Measurements from ENCODE around the gene SKI. TPM values are rescaled to one million over a fixed set of nuclear protein-coding genes. Genes with fewer than 3 reads are reported as not detected.

The SKI gene
- polyA plus RNA-seq, 1 donor: 48.5 TPM

GRCh38 chr1:2229037-2229864, 1.1 kb downstream of the SKI start:
- DNase-seq: no peak

GRCh38 chr1:2229911-2230731, 2.0 kb downstream of the SKI start:
- DNase-seq: no peak

GRCh38 chr1:2230781-2231531, 2.8 kb downstream of the SKI start:
- DNase-seq: no peak

- peak; percentile 66 for DNase-seq
Measured at GRCh38 chr1:2231532-2232254, 3.6 kb downstream of the SKI start.

GRCh38 chr1:2232255-2232915, 4.3 kb downstream of the SKI start:
- no peak for DNase-seq

GRCh38 chr1:2232916-2233438, 4.9 kb downstream of the SKI start:
- DNase-seq: no peak

GRCh38 chr1:2233468-2233867, 5.3 kb downstream of the SKI start:
- no peak for DNase-seq

GRCh38 chr1:2233997-2234761, 6.1 kb downstream of the SKI start:
- no peak for DNase-seq

- DNase-seq: no peak
Measured at GRCh38 chr1:2234762-2235113, 6.6 kb downstream of the SKI start.

GRCh38 chr1:2235300-2235998, 7.3 kb downstream of the SKI start:
- no peak for DNase-seq

GRCh38 chr1:2236695-2237677, 8.9 kb downstream of the SKI start:
- no peak for DNase-seq

GRCh38 chr1:2237773-2238172, 9.7 kb downstream of the SKI start:
- DNase-seq: no peak

- DNase-seq: no peak
Measured at GRCh38 chr1:2238361-2239012, 10.4 kb downstream of the SKI start.

GRCh38 chr1:2239013-2239370, 10.9 kb downstream of the SKI start:
- no peak for DNase-seq

GRCh38 chr1:2239384-2239985, 11.4 kb downstream of the SKI start:
- DNase-seq: no peak

GRCh38 chr1:2240270-2241156, 12.4 kb downstream of the SKI start:
- no peak for DNase-seq
